A549 (cell line): ENCODE measurements around the gene AMZ1. TPM values are rescaled to one million over a fixed set of nuclear protein-coding genes. Genes with fewer than 3 reads are reported as not detected.
A peak's percentile ranks its signal among the peaks of the same experiment; 100 is the strongest.
"Not testable (repeated sequence)": the region's sequence is repeated elsewhere in the genome, so short reads cannot be mapped to it uniquely, and the experiment has no call there.

Experiments used
- ATAC-seq, 2 experiments: fragments of 200-7000 bp in 1 of 2; fragments of >200 bp in 1 of 2; cut with Nextera tagmentation in 1 of 2; cut with Tn5 transposase in 1 of 2; 3 replicates each; pipeline versions ENCODE4 v1.8.0 to v1.9.1; 2018 to 2020; ENCODE audit warnings: mild to moderate bottlenecking in 1 of 2, moderate library complexity in 1 of 2
- CTCF ChIA-PET: fragments of 300-600 bp; sonication (Branson Sonifier 250); formaldehyde crosslinking; extraction: SDS; loops from one replicate; lab custom pipeline; 2021; ENCODE audit warnings: antibody characterized with exemption, inconsistent platforms; lab: Yijun Ruan, JAX
- POLR2A ChIA-PET: fragments of 350-600 bp; formaldehyde crosslinking; extraction: SDS; loops from one replicate; lab custom pipeline; 2021; ENCODE audit warnings: antibody characterized with exemption, inconsistent platforms; lab: Yijun Ruan, JAX
- DNase-seq, 2 experiments: peaks; one replicate each; pipeline versions ENCODE4 v3.0.0 to v3.0.0-alpha.2; 2011 to 2016; ENCODE audit warnings: low read depth in 1 of 2, low spot score in 1 of 2
- FAIRE-seq: peaks from 2 replicates; lab custom pipeline; 2011; peaks lifted over from hg19 to GRCh38; lab: Jason Lieb, UNC
- H3K27ac ChIP-seq, 2 experiments: fragments of >200 bp; sonication (Bioruptor Twin); formaldehyde crosslinking; 3 replicates each; pipeline ENCODE4 v1.5.1; 2016 to 2017
- H3K4me1 ChIP-seq: fragments of >200 bp; sonication (Bioruptor Twin); formaldehyde crosslinking; 3 replicates; pipeline ENCODE4 v1.6.1; 2016
- H3K4me2 ChIP-seq: fragments of >200 bp; sonication (Bioruptor Twin); formaldehyde crosslinking; 3 replicates; pipeline ENCODE4 v1.6.1; 2016
- H3K4me3 ChIP-seq: fragments of >200 bp; sonication (Bioruptor Twin); formaldehyde crosslinking; 3 replicates; pipeline ENCODE4 v1.5.1; 2016
- H3K9me3 ChIP-seq: fragments of >200 bp; sonication (Bioruptor Twin); formaldehyde crosslinking; 3 replicates; pipeline ENCODE4 v1.6.1; 2016
- CBX2 ChIP-seq: fragments of 200-600 bp; sonication (generic); IDR thresholded peaks from 2 replicates; pipeline ENCODE4 v1.6.1; 2016; ENCODE audit warnings: low read depth, mild to moderate bottlenecking, borderline replicate concordance
- CBX8 ChIP-seq: fragments of 200-600 bp; sonication (generic); IDR thresholded peaks from 2 replicates; pipeline ENCODE4 v1.6.1; 2016
- CEBPB ChIP-seq, 2 experiments: fragments of >200 bp in 1 of 2; sonication (Bioruptor Twin) in 1 of 2; formaldehyde crosslinking in 1 of 2; IDR thresholded peaks; 2 replicates each; pipeline ENCODE4 v1.6.1; 2012 to 2016
- E2F6 ChIP-seq: IDR thresholded peaks from 2 replicates; pipeline ENCODE4 v1.6.1; 2012; ENCODE audit warnings: low read depth, borderline replicate concordance
- EP300 ChIP-seq, 2 experiments: fragments of >200 bp; sonication (Bioruptor Twin); formaldehyde crosslinking; IDR thresholded peaks; 2 replicates in 1 of 2; 3 replicates in 1 of 2; pipeline ENCODE4 v1.6.1; 2016 to 2017
- FOSL2 ChIP-seq, 2 experiments: fragments of 450-650 bp in 1 of 2; fragments of >200 bp in 1 of 2; sonication (Bioruptor Twin) in 1 of 2; formaldehyde crosslinking; IDR thresholded peaks; 2 replicates each; pipeline versions ENCODE4 v1.5.0 to v1.6.1; 2016 to 2020; ENCODE audit warnings: mild to moderate bottlenecking in 1 of 2, moderate library complexity in 1 of 2
- HEYL ChIP-seq: fragments of 250-450 bp; sonication (Bioruptor Pico); IDR thresholded peaks from 2 replicates; pipeline ENCODE4 v1.8.0; 2021; ENCODE audit warnings: mild to moderate bottlenecking, moderate library complexity
- NFE2L2 ChIP-seq: fragments of 150-350 bp; conservative IDR thresholded peaks from 2 replicates; pipeline ENCODE4 v1.6.1; 2014; ENCODE audit warnings: low read length
- NPAS2 ChIP-seq: fragments of 250-450 bp; sonication (Bioruptor Pico); IDR thresholded peaks from 2 replicates; pipeline ENCODE4 v1.8.0; 2022; ENCODE audit warnings: mild to moderate bottlenecking, moderate library complexity, borderline replicate concordance
- POLR2A ChIP-seq: IDR thresholded peaks from 2 replicates; pipeline ENCODE4 v1.6.1; 2012; ENCODE audit warnings: mild to moderate bottlenecking, low read length
- RAD21 ChIP-seq, 2 experiments: fragments of >200 bp in 1 of 2; sonication (Bioruptor Twin) in 1 of 2; formaldehyde crosslinking in 1 of 2; IDR thresholded peaks in 1 of 2; conservative IDR thresholded peaks in 1 of 2; 2 replicates in 1 of 2; 3 replicates in 1 of 2; pipeline ENCODE4 v1.6.1; 2012 to 2018; ENCODE audit warnings: inconsistent platforms in 1 of 2
- RARB ChIP-seq: fragments of 250-450 bp; sonication (Bioruptor Pico); IDR thresholded peaks from 2 replicates; pipeline ENCODE4 v1.8.0; 2021; ENCODE audit warnings: mild to moderate bottlenecking, moderate library complexity
- RCOR1 ChIP-seq: fragments of 150-350 bp; IDR thresholded peaks from 2 replicates; pipeline ENCODE4 v1.6.1; 2014; ENCODE audit warnings: antibody characterized with exemption, low read length, low read depth
- ZC3H11A ChIP-seq: fragments of 450-650 bp; IDR thresholded peaks from 2 replicates; pipeline ENCODE4 v1.6.1; 2014; ENCODE audit warnings: antibody characterized with exemption, mild to moderate bottlenecking
- ZNF302 ChIP-seq: fragments of 250-450 bp; sonication (Bioruptor Pico); IDR thresholded peaks from 2 replicates; pipeline ENCODE4 v1.9.0; 2021; ENCODE audit warnings: inconsistent platforms, mild to moderate bottlenecking, moderate library complexity
- WGBS: methylation state at CpG from one replicate; pipeline ENCODE4 v1.1.6; 2017; ENCODE audit errors: missing lambda C conversion rate; 5-methylcytosine and 5-hydroxymethylcytosine counted together
- polyA plus RNA-seq, 4 experiments: library from polyadenylated mRNA; depleted of rRNA in 3 of 4; stranded (reverse); fragments of >200 nt; fragmentation: RNase III in 1 of 4; extraction: RNeasy Plus Mini Kit Qiagen cat#74134 plus additional on column Dnase treatment in 1 of 4; gene quantifications; 2 replicates in 3 of 4; 3 replicates in 1 of 4; pipeline ENCODE4 v1.2.3, GENCODE V29; 2011 to 2017
- TF ChIP-seq, protein P1 (sequence below): fragments of 450-650 bp; IDR thresholded peaks from 2 replicates; pipeline ENCODE4 v1.6.1; 2014; ENCODE audit warnings: antibody characterized with exemption

AMZ1 gene
- polyA plus RNA-seq, 2 of the 4 experiments (the other 2 are of a cell fraction), result 0.01 TPM; not detected in 1

DNA sequence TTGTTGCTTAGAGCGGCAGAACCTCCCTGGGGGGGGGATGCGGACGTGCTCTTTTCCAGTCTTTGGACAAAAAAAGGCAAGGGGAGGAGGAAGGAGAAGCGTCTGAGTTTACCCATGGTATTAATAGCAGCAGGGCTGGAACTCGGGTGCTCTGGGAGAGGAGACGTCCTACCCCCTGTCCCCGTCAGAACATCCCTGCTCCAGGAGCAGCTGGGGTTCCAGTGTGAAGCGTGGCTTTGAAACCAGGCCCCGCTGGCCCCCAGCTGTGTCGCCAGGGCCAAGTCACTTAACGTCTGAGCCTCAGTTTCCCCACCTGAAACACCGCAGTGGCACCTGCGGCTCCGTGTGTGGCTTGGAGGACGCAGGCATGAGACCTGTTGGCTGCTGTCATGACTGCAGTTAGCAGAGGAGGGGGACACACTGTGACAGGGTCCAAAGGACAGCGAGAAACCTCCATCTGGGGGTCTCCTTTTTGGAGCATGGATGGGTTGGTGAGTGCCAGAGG is 1.4 kb downstream of the AMZ1 start:
- Histone ChIP-seq H3K4me1 (0 out of 3 replicates have a peak, but pooled peaks cover 4% of the 10 kb centered on the region), H3K9me3 (no peaks in the 10 kb centered on the region), H3K4me2 (no peak overlapping the region), H3K27ac (no peak overlapping the region)
- CTCF ChIA-PET, result interaction anchor here (0.7 to 5.4 kb wide), 6 partner anchors 9 to 238 kb away, joined by 3 to 38 read pairs (median 5); no protein-coding TSS in a partner anchor
- DNase-seq, result no peak
- POLR2A ChIA-PET, result no interaction called here
- WGBS, result 73% methylated on average over 14 of the region's 16 CpGs
- TF ChIP-seq RAD21 (conservative IDR thresholded peaks at IDR 0.05 in 1 of 2, IDR thresholded peaks at IDR 0.05 in 1 of 2) (no peak), POLR2A (no peak), ZNF302 (no peak), RCOR1 (no peak), RARB (no peak), NPAS2 (CRISPR knock-in tag) (no peak), E2F6 (no peak), HEYL (CRISPR knock-in tag) (no peak), CBX8 (no peak), NFE2L2 (no peak), CBX2 (no peak), FOSL2 (IDR thresholded peaks at IDR 0.05) (no peak), FOSL2 (CRISPR knock-in tag; IDR thresholded peaks at IDR 0.05) (no peak)
- TF ChIP-seq, protein P1, sequence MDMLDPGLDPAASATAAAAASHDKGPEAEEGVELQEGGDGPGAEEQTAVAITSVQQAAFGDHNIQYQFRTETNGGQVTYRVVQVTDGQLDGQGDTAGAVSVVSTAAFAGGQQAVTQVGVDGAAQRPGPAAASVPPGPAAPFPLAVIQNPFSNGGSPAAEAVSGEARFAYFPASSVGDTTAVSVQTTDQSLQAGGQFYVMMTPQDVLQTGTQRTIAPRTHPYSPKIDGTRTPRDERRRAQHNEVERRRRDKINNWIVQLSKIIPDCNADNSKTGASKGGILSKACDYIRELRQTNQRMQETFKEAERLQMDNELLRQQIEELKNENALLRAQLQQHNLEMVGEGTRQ, result no peak
- TF ChIP-seq, all 56 proteins: peak for 0
- no peak overlapping the region for H3K4me3 ChIP-seq
- ATAC-seq, result 0 out of 6 replicates have a peak, but pooled peaks of 1 of the 2 experiments have one; percentile 7
- no peak for FAIRE-seq

GRCh38 chr7:2689951-2690705 is 2.1 kb downstream of the AMZ1 start:
- Histone ChIP-seq H3K4me1 (0 out of 3 replicates have a peak, but pooled peaks cover 4% of the 10 kb centered on the region), H3K4me2 (no peak overlapping the region), H3K9me3 (no peaks in the 10 kb centered on the region), H3K27ac (no peak overlapping the region), H3K4me3 (no peak overlapping the region)
- ATAC-seq, result peak; percentile 31 to 41; a peak in 3 of 6 replicates
- POLR2A ChIA-PET, result no interaction called here
- no peak for DNase-seq
- TF ChIP-seq ZC3H11A, result no peak
- peak in 1 of 2 experiments; percentile 41; a peak in 1 of 4 replicates for TF ChIP-seq CEBPB (IDR thresholded peaks at IDR 0.05)
- FAIRE-seq, result no peak
- CTCF ChIA-PET, result interaction anchor here (0.8 to 5.4 kb wide), 7 partner anchors 9 to 239 kb away, joined by 3 to 38 read pairs (median 5); no protein-coding TSS in a partner anchor
- WGBS, result 67% methylated on average over 23 of the region's 23 CpGs

DNA sequence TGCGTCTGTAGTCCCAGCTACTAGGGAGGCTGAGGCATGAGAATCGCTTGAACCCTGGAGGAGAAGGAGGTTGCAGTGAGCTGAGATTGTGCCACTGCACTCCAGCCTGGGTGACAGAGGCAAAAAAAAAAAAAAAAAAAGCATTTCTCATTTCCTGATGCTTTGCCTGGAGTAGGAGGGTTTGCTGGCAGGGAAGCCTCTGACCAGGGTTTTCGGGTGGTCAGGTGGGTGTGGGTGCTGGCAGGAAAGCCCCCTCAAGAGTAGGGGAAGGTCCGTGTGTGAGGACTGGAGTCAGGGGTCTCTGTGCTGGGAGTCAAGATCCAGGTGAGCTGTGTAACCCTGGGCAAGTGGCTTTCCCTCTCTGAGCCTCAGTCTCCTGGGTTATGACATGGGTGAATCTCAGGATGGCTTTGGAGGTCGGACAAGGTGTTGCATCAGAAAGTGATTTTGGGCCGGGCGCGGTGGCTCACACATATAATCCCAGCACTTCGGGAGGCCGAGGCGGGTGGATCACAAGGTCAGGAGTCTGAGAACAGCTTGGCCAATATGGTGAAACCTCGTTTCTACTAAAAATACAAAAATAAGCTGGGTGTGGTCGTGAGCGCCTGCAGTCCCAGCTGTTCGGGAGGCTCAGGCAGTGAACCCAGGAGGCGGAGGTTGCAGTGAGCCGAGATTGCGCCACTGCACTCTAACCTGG is 3.2 kb downstream of the AMZ1 start:
- Histone ChIP-seq H3K9me3 (no peaks in the 10 kb centered on the region), H3K27ac (no peak overlapping the region), H3K4me2 (no peak overlapping the region), H3K4me1 (0 out of 3 replicates have a peak, but pooled peaks cover 4% of the 10 kb centered on the region), H3K4me3 (no peak overlapping the region)
- ATAC-seq (no peak), FAIRE-seq (no peak), DNase-seq (no peak)
- ChIA-PET CTCF (interaction anchor here (1.3 to 5.4 kb wide), 6 partner anchors 8 to 239 kb away, joined by 3 to 38 read pairs (median 4); no protein-coding TSS in a partner anchor), POLR2A (no interaction called here)
- no peak for TF ChIP-seq EP300 (IDR thresholded peaks at IDR 0.05)
- WGBS, result 83% methylated on average over 18 of the region's 18 CpGs

- H3K4me3 ChIP-seq, H3K4me2 ChIP-seq, ATAC-seq, FAIRE-seq, H3K4me1 ChIP-seq, POLR2A ChIA-PET, H3K9me3 ChIP-seq, DNase-seq: not testable (repeated sequence)
- WGBS, result 86% methylated on average over 23 of the region's 23 CpGs
- CTCF ChIA-PET, result interaction anchor here (1.3 to 5.4 kb wide), 5 partner anchors 11 to 223 kb away, joined by 3 to 38 read pairs (median 6); no protein-coding TSS in a partner anchor
- H3K27ac ChIP-seq, result peak overlapping the region in 1 of 2 experiments; percentile 22; a peak in 1 of 6 replicates
Measured at GRCh38 chr7:2691932-2692439, 4.0 kb downstream of the AMZ1 start.
